ENCODE results near the gene TMEM9B.

TMEM9B gene

DNA sequence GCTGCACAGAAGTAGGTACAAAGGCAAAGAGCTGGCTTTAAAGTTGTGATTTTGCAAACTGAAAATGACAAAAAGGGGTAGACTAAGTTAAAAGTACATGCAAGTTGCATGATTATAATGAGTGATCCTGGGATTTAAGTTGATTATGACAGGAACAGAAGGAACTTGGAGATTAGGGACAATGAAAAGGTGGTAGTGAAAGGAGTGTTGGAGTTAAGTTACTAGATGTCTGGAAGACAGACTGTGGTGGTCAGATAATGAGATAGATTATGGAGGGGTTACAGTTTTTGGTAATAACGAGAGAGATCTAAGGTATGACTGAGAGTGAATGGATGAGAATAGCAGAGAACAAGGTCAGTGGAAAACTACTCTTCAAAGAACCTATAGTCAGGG lies 7.7 kb upstream of the TMEM9B start:
- Histone ChIP-seq H3K27ac (replicated peaks) (no peak overlapping the region), H3K27me3 (ENCODE audit: insufficient read depth, poor library complexity, severe bottlenecking) (no peaks in the 10 kb centered on the region), H3K4me3 (replicated peaks; ENCODE audit: insufficient read depth, low read length) (no peak overlapping the region)
- TF ChIP-seq, protein P1, sequence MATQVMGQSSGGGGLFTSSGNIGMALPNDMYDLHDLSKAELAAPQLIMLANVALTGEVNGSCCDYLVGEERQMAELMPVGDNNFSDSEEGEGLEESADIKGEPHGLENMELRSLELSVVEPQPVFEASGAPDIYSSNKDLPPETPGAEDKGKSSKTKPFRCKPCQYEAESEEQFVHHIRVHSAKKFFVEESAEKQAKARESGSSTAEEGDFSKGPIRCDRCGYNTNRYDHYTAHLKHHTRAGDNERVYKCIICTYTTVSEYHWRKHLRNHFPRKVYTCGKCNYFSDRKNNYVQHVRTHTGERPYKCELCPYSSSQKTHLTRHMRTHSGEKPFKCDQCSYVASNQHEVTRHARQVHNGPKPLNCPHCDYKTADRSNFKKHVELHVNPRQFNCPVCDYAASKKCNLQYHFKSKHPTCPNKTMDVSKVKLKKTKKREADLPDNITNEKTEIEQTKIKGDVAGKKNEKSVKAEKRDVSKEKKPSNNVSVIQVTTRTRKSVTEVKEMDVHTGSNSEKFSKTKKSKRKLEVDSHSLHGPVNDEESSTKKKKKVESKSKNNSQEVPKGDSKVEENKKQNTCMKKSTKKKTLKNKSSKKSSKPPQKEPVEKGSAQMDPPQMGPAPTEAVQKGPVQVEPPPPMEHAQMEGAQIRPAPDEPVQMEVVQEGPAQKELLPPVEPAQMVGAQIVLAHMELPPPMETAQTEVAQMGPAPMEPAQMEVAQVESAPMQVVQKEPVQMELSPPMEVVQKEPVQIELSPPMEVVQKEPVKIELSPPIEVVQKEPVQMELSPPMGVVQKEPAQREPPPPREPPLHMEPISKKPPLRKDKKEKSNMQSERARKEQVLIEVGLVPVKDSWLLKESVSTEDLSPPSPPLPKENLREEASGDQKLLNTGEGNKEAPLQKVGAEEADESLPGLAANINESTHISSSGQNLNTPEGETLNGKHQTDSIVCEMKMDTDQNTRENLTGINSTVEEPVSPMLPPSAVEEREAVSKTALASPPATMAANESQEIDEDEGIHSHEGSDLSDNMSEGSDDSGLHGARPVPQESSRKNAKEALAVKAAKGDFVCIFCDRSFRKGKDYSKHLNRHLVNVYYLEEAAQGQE (IDR thresholded peaks at IDR 0.05; ENCODE audit: insufficient replicate concordance, low read depth), result no peak
- TF ChIP-seq GABPA (IDR thresholded peaks at IDR 0.05; ENCODE audit: low read depth), result no peak
- no peak for DNase-seq (ENCODE audit: low read depth in 1 of 2, low spot score in 1 of 2)

DNA sequence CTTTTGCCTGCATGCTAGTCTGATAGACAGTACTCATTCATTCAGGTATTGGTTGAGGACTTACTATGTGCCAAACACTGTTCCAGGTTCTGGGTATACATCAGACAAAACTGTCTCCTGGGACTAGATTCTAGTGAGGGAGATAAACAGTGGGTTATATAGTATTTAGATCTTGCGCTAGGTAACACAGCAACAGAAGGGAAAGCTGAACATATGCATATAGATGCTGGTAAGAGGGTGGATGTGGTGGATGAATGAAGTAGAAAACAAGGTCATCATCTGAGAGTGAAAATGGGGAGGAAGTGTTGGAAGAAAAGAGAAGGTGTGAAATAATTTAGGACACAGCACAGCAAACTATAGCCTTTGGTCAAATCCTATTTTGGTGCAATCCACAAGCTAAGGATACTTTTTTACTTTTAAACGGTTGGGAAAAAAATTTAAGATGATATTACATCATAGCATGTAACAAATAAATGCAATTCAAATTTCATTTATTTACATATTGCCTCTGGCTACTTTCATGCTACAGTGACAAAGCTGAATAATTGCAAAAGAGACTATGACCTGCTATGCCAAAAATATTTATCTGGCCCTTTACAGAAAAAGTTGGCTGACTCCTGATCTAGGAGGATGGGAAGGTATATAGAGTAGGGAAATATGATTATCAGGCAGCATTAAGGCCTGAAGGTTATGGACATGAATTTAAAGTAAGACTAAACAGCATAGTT lies 7.1 kb upstream of the TMEM9B start:
- no peak for DNase-seq (ENCODE audit: low read depth in 1 of 2, low spot score in 1 of 2)
- TF ChIP-seq, protein P2, sequence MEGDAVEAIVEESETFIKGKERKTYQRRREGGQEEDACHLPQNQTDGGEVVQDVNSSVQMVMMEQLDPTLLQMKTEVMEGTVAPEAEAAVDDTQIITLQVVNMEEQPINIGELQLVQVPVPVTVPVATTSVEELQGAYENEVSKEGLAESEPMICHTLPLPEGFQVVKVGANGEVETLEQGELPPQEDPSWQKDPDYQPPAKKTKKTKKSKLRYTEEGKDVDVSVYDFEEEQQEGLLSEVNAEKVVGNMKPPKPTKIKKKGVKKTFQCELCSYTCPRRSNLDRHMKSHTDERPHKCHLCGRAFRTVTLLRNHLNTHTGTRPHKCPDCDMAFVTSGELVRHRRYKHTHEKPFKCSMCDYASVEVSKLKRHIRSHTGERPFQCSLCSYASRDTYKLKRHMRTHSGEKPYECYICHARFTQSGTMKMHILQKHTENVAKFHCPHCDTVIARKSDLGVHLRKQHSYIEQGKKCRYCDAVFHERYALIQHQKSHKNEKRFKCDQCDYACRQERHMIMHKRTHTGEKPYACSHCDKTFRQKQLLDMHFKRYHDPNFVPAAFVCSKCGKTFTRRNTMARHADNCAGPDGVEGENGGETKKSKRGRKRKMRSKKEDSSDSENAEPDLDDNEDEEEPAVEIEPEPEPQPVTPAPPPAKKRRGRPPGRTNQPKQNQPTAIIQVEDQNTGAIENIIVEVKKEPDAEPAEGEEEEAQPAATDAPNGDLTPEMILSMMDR (IDR thresholded peaks at IDR 0.05; ENCODE audit: insufficient read depth, low read length), result no peak
- TF ChIP-seq SPI1 (IDR thresholded peaks at IDR 0.05; ENCODE audit: borderline replicate concordance, low read depth) (no peak), GABPA (IDR thresholded peaks at IDR 0.05; ENCODE audit: low read depth) (no peak), POLR2AphosphoS5 (IDR thresholded peaks at IDR 0.05; ENCODE audit: low read depth) (no peak)
- TF ChIP-seq, protein P1 (IDR thresholded peaks at IDR 0.05; ENCODE audit: insufficient replicate concordance, low read depth), result no peak
- Histone ChIP-seq H3K27me3 (ENCODE audit: insufficient read depth, poor library complexity, severe bottlenecking) (no peaks in the 10 kb centered on the region), H3K4me3 (replicated peaks; ENCODE audit: insufficient read depth, low read length) (no peak overlapping the region), H3K27ac (replicated peaks) (no peak overlapping the region)

DNA sequence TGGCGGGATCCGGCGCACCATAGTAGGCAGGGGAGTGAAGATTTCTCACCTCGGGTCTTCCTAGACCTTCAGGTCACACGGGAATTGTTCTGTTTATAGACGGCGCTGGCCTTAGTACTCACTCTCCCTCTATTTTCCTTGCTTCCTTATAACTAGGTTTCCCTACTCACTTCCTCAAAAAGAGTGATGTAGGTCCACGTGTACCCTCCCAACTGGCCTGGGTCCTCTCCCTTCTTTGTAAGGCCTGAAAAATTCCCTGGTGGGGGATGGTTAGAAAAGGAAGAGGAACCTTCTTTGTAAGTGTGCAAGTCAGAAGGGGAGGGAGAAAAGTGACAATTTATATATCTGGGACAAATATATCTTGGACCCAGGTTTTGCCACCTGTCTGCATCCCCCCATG lies 2.9 kb upstream of the TMEM9B start:
- no peak overlapping the region for H3K27ac ChIP-seq (replicated peaks)
- no peak overlapping the region for H3K4me3 ChIP-seq (replicated peaks; ENCODE audit: insufficient read depth, low read length)
- TF ChIP-seq, protein P1 (IDR thresholded peaks at IDR 0.05; ENCODE audit: insufficient replicate concordance, low read depth), result peak; percentile 48
- TF ChIP-seq, protein P2 (IDR thresholded peaks at IDR 0.05; ENCODE audit: insufficient read depth, low read length), result no peak
- TF ChIP-seq SPI1 (IDR thresholded peaks at IDR 0.05; ENCODE audit: borderline replicate concordance, low read depth) (peak; percentile 64), POLR2AphosphoS5 (IDR thresholded peaks at IDR 0.05; ENCODE audit: low read depth) (no peak), GABPA (IDR thresholded peaks at IDR 0.05; ENCODE audit: low read depth) (no peak)
- no peak for DNase-seq (ENCODE audit: low read depth in 1 of 2, low spot score in 1 of 2)
- H3K27me3 ChIP-seq (ENCODE audit: insufficient read depth, poor library complexity, severe bottlenecking), result no peaks in the 10 kb centered on the region

Measured in HL-60 (cell line).